ENCODE results near the gene SLC16A10. TPM values are rescaled to one million over a fixed set of nuclear protein-coding genes. Genes with fewer than 3 reads are reported as not detected.
A peak's percentile ranks its signal among the peaks of the same experiment; 100 is the strongest.

SLC16A10 gene
- total RNA-seq, 4 donors from 2014 or later, result 0.45 to 5.3 (median 0.70) TPM

DNA sequence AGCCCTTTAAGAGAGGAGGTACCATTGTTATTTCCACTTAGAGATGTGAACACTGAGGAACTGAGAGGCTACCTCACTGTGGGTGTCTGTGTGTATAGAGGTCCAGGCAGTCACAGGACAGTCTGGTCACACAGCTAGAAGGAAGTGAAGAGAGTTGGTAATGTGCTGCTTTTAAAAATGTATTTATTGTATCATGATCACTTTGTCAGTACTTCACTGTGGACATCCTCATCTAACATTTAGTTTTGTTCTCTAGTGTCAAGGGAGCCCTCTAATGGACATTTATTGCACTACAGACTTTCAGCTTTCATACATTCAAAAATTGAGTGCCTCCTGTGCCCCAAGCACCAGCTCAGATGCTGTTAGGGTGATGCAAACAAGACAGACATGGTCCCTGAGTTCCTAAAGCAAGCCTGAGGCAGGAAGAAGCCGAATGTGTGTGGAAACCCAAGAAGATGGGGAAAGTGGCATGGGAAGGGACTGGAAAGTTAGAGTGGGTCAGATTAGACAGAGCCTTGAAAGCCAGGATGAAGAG is 123.0 kb downstream of the SLC16A10 start:
- H3K27ac ChIP-seq (replicated peaks in 1 of 4), result no peak overlapping the region
- intact Hi-C loops (cut with DNase I), result loop anchor here (5.0 kb wide), 2 partner anchors 198 to 683 kb away; no protein-coding TSS in a partner anchor
- H3K36me3 ChIP-seq, result no peaks in the 10 kb centered on the region
- no peaks in the 10 kb centered on the region for H3K27me3 ChIP-seq
- 31% methylated on average over 1 of the region's 1 CpG for WGBS
- no peaks in the 10 kb centered on the region for H3K9me3 ChIP-seq
- DNase-seq (ENCODE audit: extremely low spot score), result no peak
- peaks cover 0 to 4% (median 0%) of the 10 kb centered on the region in 4 donors for H3K4me1 ChIP-seq
- TF ChIP-seq EP300 (IDR thresholded peaks at IDR 0.05), result no peak
- TF ChIP-seq, protein P1, sequence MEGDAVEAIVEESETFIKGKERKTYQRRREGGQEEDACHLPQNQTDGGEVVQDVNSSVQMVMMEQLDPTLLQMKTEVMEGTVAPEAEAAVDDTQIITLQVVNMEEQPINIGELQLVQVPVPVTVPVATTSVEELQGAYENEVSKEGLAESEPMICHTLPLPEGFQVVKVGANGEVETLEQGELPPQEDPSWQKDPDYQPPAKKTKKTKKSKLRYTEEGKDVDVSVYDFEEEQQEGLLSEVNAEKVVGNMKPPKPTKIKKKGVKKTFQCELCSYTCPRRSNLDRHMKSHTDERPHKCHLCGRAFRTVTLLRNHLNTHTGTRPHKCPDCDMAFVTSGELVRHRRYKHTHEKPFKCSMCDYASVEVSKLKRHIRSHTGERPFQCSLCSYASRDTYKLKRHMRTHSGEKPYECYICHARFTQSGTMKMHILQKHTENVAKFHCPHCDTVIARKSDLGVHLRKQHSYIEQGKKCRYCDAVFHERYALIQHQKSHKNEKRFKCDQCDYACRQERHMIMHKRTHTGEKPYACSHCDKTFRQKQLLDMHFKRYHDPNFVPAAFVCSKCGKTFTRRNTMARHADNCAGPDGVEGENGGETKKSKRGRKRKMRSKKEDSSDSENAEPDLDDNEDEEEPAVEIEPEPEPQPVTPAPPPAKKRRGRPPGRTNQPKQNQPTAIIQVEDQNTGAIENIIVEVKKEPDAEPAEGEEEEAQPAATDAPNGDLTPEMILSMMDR (IDR thresholded peaks at IDR 0.05), result peak; percentile 68 to 77 (median 72)
- H3K4me3 ChIP-seq, result no peak overlapping the region

GRCh38 chr6:111211411-111212030 is 124.2 kb downstream of the SLC16A10 start:
- intact Hi-C loops (cut with DNase I), result loop anchor here (5.0 kb wide), 2 partner anchors 199 to 684 kb away; no protein-coding TSS in a partner anchor
- H3K27me3 ChIP-seq, result no peaks in the 10 kb centered on the region

DNA sequence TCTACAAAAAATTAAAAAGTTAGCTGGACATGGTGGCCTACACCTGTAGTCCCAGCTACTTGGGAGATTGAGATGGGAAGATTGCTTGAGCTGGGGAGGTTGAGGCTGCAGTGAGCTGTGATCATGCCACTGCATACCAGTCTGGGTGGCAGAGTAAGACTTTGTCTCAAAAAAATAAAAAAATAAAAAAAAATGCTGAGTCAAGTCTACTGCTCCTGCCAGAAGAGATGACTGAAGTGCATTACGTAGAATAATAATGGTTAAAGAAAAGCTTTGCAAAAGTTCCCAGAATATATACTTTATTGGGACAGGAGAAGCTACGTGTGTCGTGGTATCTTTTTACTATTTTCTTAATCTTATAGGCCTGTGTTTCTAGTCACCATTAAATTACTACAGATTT is 125.3 kb downstream of the SLC16A10 start:
- TF ChIP-seq, protein P1 (IDR thresholded peaks at IDR 0.05), result no peak
- TF ChIP-seq POLR2AphosphoS5 (IDR thresholded peaks at IDR 0.05) (no peak), EP300 (IDR thresholded peaks at IDR 0.05) (no peak), POLR2A (IDR thresholded peaks at IDR 0.05; ENCODE audit: low read depth) (no peak)

More at GRCh38 chr6:111211411-111212030, 124.2 kb downstream of the SLC16A10 start:
- no peak for DNase-seq (ENCODE audit: extremely low spot score)
- Histone ChIP-seq H3K4me3 (no peak overlapping the region), H3K9me3 (no peaks in the 10 kb centered on the region), H3K27ac (replicated peaks in 1 of 4) (no peak overlapping the region), H3K4me1 (no peaks in the 10 kb centered on the region), H3K36me3 (no peaks in the 10 kb centered on the region)
- 87% methylated on average over 6 of the region's 6 CpGs for WGBS
- TF ChIP-seq EP300 (IDR thresholded peaks at IDR 0.05) (no peak), POLR2A (IDR thresholded peaks at IDR 0.05; ENCODE audit: low read depth) (no peak), POLR2AphosphoS5 (IDR thresholded peaks at IDR 0.05) (no peak)
- TF ChIP-seq, protein P1 (IDR thresholded peaks at IDR 0.05), result no peak

GRCh38 chr6:111215131-111215530 is 127.8 kb downstream of the SLC16A10 start:
- DNase-seq (ENCODE audit: extremely low spot score), result no peak
- H3K9me3 ChIP-seq, result no peaks in the 10 kb centered on the region
- H3K27me3 ChIP-seq, result no peaks in the 10 kb centered on the region
- H3K4me3 ChIP-seq, result no peak overlapping the region
- TF ChIP-seq POLR2A (IDR thresholded peaks at IDR 0.05; ENCODE audit: low read depth) (no peak), EP300 (IDR thresholded peaks at IDR 0.05) (no peak), POLR2AphosphoS5 (IDR thresholded peaks at IDR 0.05) (no peak)
- TF ChIP-seq, protein P1 (IDR thresholded peaks at IDR 0.05), result no peak
- H3K36me3 ChIP-seq, result no peaks in the 10 kb centered on the region
- no peak overlapping the region for H3K27ac ChIP-seq (replicated peaks in 1 of 4)
- H3K4me1 ChIP-seq, result no peaks in the 10 kb centered on the region
- 73% methylated on average over 1 of the region's 1 CpG for WGBS
- intact Hi-C loops (cut with DNase I), result no loop called here

More for the DNA sequence above, 125.3 kb downstream of the SLC16A10 start:
- Histone ChIP-seq H3K36me3 (no peaks in the 10 kb centered on the region), H3K27ac (replicated peaks in 1 of 4) (no peak overlapping the region), H3K27me3 (no peaks in the 10 kb centered on the region), H3K4me1 (no peaks in the 10 kb centered on the region), H3K9me3 (no peaks in the 10 kb centered on the region), H3K4me3 (no peak overlapping the region)
- intact Hi-C loops (cut with DNase I), result loop anchor here (5.0 kb wide), 2 partner anchors 200 to 685 kb away; no protein-coding TSS in a partner anchor
- no peak for DNase-seq (ENCODE audit: extremely low spot score)
- 88% methylated on average over 3 of the region's 3 CpGs for WGBS
